Mesenchymal stem cell (in vitro differentiated cells and primary cell): ENCODE measurements around the gene NEU4.

Experiments
- DNase-seq: peaks from one replicate; pipeline ENCODE4 v3.0.0-alpha.2; 2013
- H2AFZ ChIP-seq: one replicate; pipeline ENCODE4 v1.6.1; 2013; ENCODE audit warnings: low read depth, mild to moderate bottlenecking, control low read depth, inconsistent platforms, low read length, moderate library complexity
- H2AK5ac ChIP-seq: 2 replicates; pipeline ENCODE4 v1.6.1; 2013; ENCODE audit warnings: low read length, moderate library complexity, mild to moderate bottlenecking, inconsistent platforms; ENCODE audit not compliant: severe bottlenecking
- H2BK120ac ChIP-seq: one replicate; pipeline ENCODE4 v1.6.1; 2013; ENCODE audit warnings: low read depth, mild to moderate bottlenecking, inconsistent platforms, low read length, moderate library complexity
- H2BK12ac ChIP-seq, 2 experiments: one replicate each; pipeline ENCODE4 v1.6.1; 2013; ENCODE audit warnings: inconsistent platforms in 2 of 2, low read length in 2 of 2, mild to moderate bottlenecking in 2 of 2, moderate library complexity in 2 of 2, control low read depth in 1 of 2
- H2BK15ac ChIP-seq: one replicate; pipeline ENCODE4 v1.6.1; 2013; ENCODE audit warnings: mild to moderate bottlenecking, low read depth, inconsistent platforms; ENCODE audit not compliant: poor library complexity, severe bottlenecking
- H2BK5ac ChIP-seq: 2 replicates; pipeline ENCODE4 v1.6.1; 2013; ENCODE audit warnings: low read depth, mild to moderate bottlenecking, low read length, control low read depth, inconsistent platforms; ENCODE audit not compliant: poor library complexity, severe bottlenecking
- H3K14ac ChIP-seq, 2 experiments: one replicate each; pipeline ENCODE4 v1.6.1; 2013; ENCODE audit warnings: inconsistent platforms in 2 of 2, low read length in 2 of 2, control low read depth in 1 of 2, mild to moderate bottlenecking in 1 of 2, moderate library complexity in 1 of 2
- H3K18ac ChIP-seq, 2 experiments: one replicate each; pipeline ENCODE4 v1.6.1; 2013; ENCODE audit warnings: inconsistent platforms in 2 of 2, low read length in 2 of 2, control low read depth in 1 of 2, low read depth in 1 of 2, mild to moderate bottlenecking in 1 of 2
- H3K23ac ChIP-seq, 2 experiments: one replicate each; pipeline ENCODE4 v1.6.1; 2013; ENCODE audit warnings: inconsistent platforms in 2 of 2, low read length in 2 of 2, mild to moderate bottlenecking in 2 of 2, moderate library complexity in 2 of 2, control low read depth in 1 of 2
- H3K27ac ChIP-seq: 2 replicates; pipeline ENCODE4 v1.5.1; 2013; ENCODE audit warnings: mild to moderate bottlenecking, moderate library complexity, low read length, control low read depth, inconsistent platforms; ENCODE audit not compliant: poor library complexity, severe bottlenecking
- H3K27me3 ChIP-seq, 2 experiments: 2 replicates each; pipeline versions ENCODE4 v1.6.1 to v1.7.0; 2013; ENCODE audit warnings: low read length in 2 of 2, mild to moderate bottlenecking in 2 of 2, moderate library complexity in 2 of 2, control low read depth in 1 of 2, inconsistent platforms in 1 of 2; ENCODE audit not compliant: control insufficient read depth in 1 of 2, insufficient read depth in 1 of 2
- H3K36me3 ChIP-seq, 2 experiments: 2 replicates each; pipeline versions ENCODE4 v1.6.1 to v1.7.0; 2013; ENCODE audit warnings: low read length in 2 of 2, control low read depth in 1 of 2, inconsistent platforms in 1 of 2, low read depth in 1 of 2, mild to moderate bottlenecking in 1 of 2; ENCODE audit not compliant: insufficient read depth in 2 of 2, control insufficient read depth in 1 of 2
- H3K4ac ChIP-seq, 2 experiments: one replicate each; pipeline ENCODE4 v1.6.1; 2013; ENCODE audit warnings: inconsistent platforms in 2 of 2, low read length in 2 of 2, mild to moderate bottlenecking in 2 of 2, moderate library complexity in 2 of 2, control low read depth in 1 of 2, low read depth in 1 of 2
- H3K4me1 ChIP-seq: 2 replicates; pipeline ENCODE4 v1.6.1; 2013; ENCODE audit warnings: low read depth, low read length, control low read depth; ENCODE audit not compliant: control insufficient read depth, insufficient read depth
- H3K4me2 ChIP-seq: 2 replicates; pipeline ENCODE4 v1.6.1; 2013; ENCODE audit warnings: low read length, mild to moderate bottlenecking, inconsistent platforms; ENCODE audit not compliant: poor library complexity, severe bottlenecking
- H3K4me3 ChIP-seq, 2 experiments: 2 replicates each; pipeline versions ENCODE4 v1.5.1 to v1.7.0; 2013; ENCODE audit warnings: low read length in 2 of 2, mild to moderate bottlenecking in 2 of 2, control low read depth in 1 of 2, low read depth in 1 of 2; ENCODE audit not compliant: insufficient read depth in 1 of 2
- H3K79me1 ChIP-seq: replicated peaks from 2 replicates; pipeline ENCODE4 v1.6.1; 2013; ENCODE audit warnings: mild to moderate bottlenecking, control low read depth, low read length, inconsistent platforms; ENCODE audit not compliant: poor library complexity, severe bottlenecking
- H3K9ac ChIP-seq: 2 replicates; pipeline ENCODE4 v1.7.0; 2013; ENCODE audit warnings: mild to moderate bottlenecking, low read length, moderate library complexity
- H3K9me3 ChIP-seq: 2 replicates; pipeline ENCODE4 v1.7.0; 2013; ENCODE audit warnings: mild to moderate bottlenecking, low read length; ENCODE audit not compliant: control insufficient read depth
- H4K8ac ChIP-seq: one replicate; pipeline ENCODE4 v1.6.1; 2013; ENCODE audit warnings: inconsistent platforms, mild to moderate bottlenecking, low read length, moderate library complexity
- H4K91ac ChIP-seq: one replicate; pipeline ENCODE4 v1.6.1; 2013; ENCODE audit warnings: mild to moderate bottlenecking, low read length, inconsistent platforms
- WGBS: methylation state at CpG from one replicate; pipeline ENCODE4 v1.1.7; 2013; ENCODE audit warnings: mixed read lengths; 5-methylcytosine and 5-hydroxymethylcytosine counted together

NEU4 gene

DNA sequence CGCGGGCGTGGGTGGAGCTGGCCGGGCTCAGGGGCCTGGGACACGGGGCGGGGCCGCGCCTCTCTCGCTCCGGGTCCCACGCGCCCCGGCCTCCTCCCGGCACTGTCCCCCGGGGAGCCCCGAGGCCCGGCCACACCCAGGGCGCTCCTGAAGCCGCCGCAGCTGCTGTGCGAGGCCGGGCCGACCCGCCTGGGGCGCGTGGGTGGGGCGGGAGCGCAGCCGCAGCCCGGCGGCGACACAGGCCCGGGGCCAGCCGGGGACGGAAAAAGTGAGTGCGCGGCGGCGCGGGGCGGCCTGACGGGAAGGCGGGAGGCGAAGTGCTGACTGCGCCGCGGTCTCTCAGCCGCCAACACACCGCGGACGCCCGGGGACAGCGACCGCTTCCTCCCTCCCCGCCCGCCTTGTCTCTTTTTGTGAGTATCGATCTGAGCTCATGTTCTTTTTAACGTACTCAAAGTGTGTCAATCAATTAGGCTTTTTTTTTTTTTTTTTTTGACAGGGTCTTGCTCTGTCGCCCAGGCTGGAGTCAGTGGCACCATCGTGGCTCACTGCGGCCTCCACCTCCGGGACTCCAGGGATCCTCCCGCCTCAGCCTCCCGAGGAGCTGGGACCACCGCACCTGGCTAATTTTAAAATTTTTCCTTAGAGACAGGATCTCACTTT, 35.2 kb downstream of the NEU4 start:
- Histone ChIP-seq H3K9me3 (no peaks in the 10 kb centered on the region), H3K4me2 (peak overlapping the region; percentile 94), H3K27ac (no peak overlapping the region), H4K91ac (peak overlapping the region; percentile 83), H4K8ac (no peak overlapping the region), H2BK12ac (peak overlapping the region in 1 of 2 experiments; percentile 25), H3K36me3 (no peaks in the 10 kb centered on the region), H3K23ac (no peak overlapping the region), H3K27me3 (peaks cover 17 to 33% of the 10 kb centered on the region in 2 experiments), H2BK5ac (no peak overlapping the region), H3K79me1 (no peaks in the 10 kb centered on the region), H3K14ac (peak overlapping the region in 1 of 2 experiments; percentile 71), H3K4ac (peak overlapping the region in 1 of 2 experiments; percentile 37), H3K18ac (peak overlapping the region; percentile 70 to 75), H2BK120ac (peak overlapping the region; percentile 61), H2AFZ (peak overlapping the region; percentile 69), H2BK15ac (peak overlapping the region; percentile 48), H2AK5ac (no peak overlapping the region), H3K9ac (peak overlapping the region; percentile 75), H3K4me1 (peaks cover 12% of the 10 kb centered on the region), H3K4me3 (peak overlapping the region; percentile 54 to 63)
- DNase-seq, result peak; percentile 75
- 14% methylated on average over 42 of the region's 65 CpGs for WGBS

DNA sequence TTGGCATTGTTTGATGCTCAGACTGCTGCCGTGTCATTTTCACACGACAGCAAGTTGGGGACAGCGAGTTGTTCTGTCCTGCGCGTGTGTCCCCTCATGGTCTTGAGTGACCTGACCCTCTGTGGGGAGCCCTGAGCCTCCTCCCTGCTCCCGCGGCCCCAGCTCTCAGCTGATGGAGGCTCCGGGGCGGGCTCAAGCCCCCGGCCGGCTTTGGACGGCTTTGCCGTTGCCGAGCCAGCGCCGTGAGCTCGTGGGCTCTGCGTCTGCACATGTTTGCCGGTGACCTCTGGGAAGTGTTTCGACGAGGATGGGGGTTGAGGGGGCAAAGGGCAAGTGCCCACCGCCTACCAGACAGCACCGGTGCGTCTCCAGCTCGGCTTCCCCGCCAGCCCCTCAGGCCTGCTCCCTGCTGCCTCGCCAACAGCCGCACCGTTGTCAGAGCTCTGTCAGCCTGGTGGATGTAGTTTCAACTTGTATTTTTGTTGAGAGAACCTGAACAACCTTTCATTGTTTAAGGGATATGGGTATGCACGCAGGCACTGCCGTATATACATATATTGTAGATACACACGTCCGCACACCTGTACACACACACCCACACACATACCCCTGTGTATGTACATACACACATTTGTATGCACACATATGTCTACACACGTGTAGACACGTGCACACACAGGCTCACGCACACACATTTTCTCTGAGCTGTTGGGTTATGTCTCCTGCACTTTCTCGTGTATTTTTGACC, 36.0 kb downstream of the NEU4 start:
- no peak overlapping the region for H3K4me3 ChIP-seq
- H3K9ac ChIP-seq, result no peak overlapping the region
- H3K27me3 ChIP-seq, result peaks cover 20 to 27% of the 10 kb centered on the region in 2 experiments
- H3K4me2 ChIP-seq, result no peak overlapping the region
- DNase-seq, result no peak
- H3K27ac ChIP-seq, result no peak overlapping the region
- 91% methylated on average over 37 of the region's 37 CpGs for WGBS
- peak overlapping the region in 1 of 2 experiments; percentile 26 for H3K18ac ChIP-seq
- peaks cover 12% of the 10 kb centered on the region for H3K4me1 ChIP-seq
- no peaks in the 10 kb centered on the region for H3K9me3 ChIP-seq
- H3K36me3 ChIP-seq, result no peaks in the 10 kb centered on the region
- no peak overlapping the region for H3K14ac ChIP-seq
- no peak overlapping the region for H2AFZ ChIP-seq
- no peak overlapping the region for H3K4ac ChIP-seq
- no peaks in the 10 kb centered on the region for H3K79me1 ChIP-seq
- no peak overlapping the region for H3K23ac ChIP-seq
- H2BK15ac ChIP-seq, result no peak overlapping the region
- no peak overlapping the region for H2BK5ac ChIP-seq
- no peak overlapping the region for H4K91ac ChIP-seq
- H2BK12ac ChIP-seq, result no peak overlapping the region
- H2AK5ac ChIP-seq, result no peak overlapping the region
- no peak overlapping the region for H4K8ac ChIP-seq
- H2BK120ac ChIP-seq, result no peak overlapping the region

DNA sequence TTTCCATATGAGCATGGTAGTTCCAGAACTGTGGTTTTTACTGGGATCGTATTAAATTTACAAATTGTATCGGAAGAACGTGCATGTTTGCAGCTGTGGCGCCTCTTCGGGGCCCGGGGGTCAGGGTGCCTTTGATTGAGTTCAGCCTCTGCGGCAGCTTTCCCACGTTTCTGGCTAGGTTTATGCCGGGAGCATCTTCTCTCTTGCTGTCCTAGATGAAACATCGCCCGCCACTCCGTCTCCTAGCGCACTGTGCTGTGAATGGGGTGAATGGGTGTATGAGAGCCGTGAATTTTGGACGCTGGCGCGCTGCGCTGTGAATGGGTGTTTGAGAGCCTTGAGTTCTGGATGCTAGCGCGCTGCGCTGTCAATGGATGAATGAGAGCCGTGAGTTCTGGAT, 37.4 kb downstream of the NEU4 start:
- Histone ChIP-seq H3K9me3 (no peaks in the 10 kb centered on the region), H3K9ac (no peak overlapping the region), H4K8ac (no peak overlapping the region), H2AK5ac (no peak overlapping the region), H3K4me2 (no peak overlapping the region), H2BK12ac (no peak overlapping the region), H3K27me3 (peaks cover 20 to 26% of the 10 kb centered on the region in 2 experiments), H2AFZ (no peak overlapping the region), H4K91ac (no peak overlapping the region), H2BK5ac (no peak overlapping the region), H3K4me3 (no peak overlapping the region), H3K18ac (no peak overlapping the region), H3K27ac (no peak overlapping the region), H3K4me1 (peaks cover 12% of the 10 kb centered on the region), H3K23ac (no peak overlapping the region), H3K36me3 (no peaks in the 10 kb centered on the region), H3K4ac (no peak overlapping the region), H2BK15ac (no peak overlapping the region), H3K79me1 (no peaks in the 10 kb centered on the region), H2BK120ac (no peak overlapping the region), H3K14ac (peak overlapping the region in 1 of 2 experiments; percentile 32)
- WGBS, result 93% methylated on average over 22 of the region's 22 CpGs
- no peak for DNase-seq
